OCI-LY7 (cell line): ENCODE results near the gene TPCN2.

Experiments used
- EZH2phosphoT487 ChIP-seq: fragments of 200-600 bp; sonication (generic); IDR thresholded peaks from 2 replicates; pipeline ENCODE4 v1.6.1; 2018; ENCODE audit warnings: low read depth, borderline replicate concordance, mild to moderate bottlenecking, mixed run types, antibody characterized with exemption, low read length, moderate library complexity, mixed read lengths
- TF ChIP-seq, protein P1 (sequence below): fragments of 200-600 bp; sonication (generic); conservative IDR thresholded peaks from 2 replicates; pipeline ENCODE4 v1.5.1; 2014; ENCODE audit warnings: mild to moderate bottlenecking, antibody characterized with exemption, low read length, moderate library complexity, mixed read lengths

DNA sequence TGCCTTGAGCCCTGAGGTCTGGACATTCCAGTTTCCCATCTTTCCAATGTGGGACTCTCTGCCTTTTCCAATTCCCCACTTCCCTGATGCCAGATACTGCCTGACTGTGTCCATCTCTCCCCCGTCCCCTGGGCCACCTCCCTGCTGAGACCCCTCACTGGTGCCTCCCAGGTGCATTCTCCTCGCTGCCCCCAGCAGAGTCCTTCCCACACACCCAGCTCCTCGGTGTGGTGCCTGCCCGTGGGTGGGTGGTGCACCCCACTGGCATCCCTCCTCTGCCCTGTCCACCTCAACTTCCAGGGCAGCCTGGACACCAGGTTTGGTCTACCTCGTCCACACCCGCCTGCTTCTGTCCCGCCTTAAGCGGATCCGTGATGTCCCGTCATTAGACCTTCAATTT, 30.8 kb upstream of the TPCN2 start:
- TF ChIP-seq, protein P1, sequence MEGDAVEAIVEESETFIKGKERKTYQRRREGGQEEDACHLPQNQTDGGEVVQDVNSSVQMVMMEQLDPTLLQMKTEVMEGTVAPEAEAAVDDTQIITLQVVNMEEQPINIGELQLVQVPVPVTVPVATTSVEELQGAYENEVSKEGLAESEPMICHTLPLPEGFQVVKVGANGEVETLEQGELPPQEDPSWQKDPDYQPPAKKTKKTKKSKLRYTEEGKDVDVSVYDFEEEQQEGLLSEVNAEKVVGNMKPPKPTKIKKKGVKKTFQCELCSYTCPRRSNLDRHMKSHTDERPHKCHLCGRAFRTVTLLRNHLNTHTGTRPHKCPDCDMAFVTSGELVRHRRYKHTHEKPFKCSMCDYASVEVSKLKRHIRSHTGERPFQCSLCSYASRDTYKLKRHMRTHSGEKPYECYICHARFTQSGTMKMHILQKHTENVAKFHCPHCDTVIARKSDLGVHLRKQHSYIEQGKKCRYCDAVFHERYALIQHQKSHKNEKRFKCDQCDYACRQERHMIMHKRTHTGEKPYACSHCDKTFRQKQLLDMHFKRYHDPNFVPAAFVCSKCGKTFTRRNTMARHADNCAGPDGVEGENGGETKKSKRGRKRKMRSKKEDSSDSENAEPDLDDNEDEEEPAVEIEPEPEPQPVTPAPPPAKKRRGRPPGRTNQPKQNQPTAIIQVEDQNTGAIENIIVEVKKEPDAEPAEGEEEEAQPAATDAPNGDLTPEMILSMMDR: no peak
- no peak for TF ChIP-seq EZH2phosphoT487
